GM12878 (cell line): ENCODE results near the gene RETREG1.

Experiments used
- CTCF ChIP-seq, 3 experiments: IDR thresholded peaks in 2 of 3; conservative IDR thresholded peaks in 1 of 3; 2 replicates each; pipeline ENCODE4 v1.5.1; 2011; ENCODE audit warnings: low read depth in 3 of 3, low read length in 3 of 3, mild to moderate bottlenecking in 3 of 3, control low read depth in 2 of 3, moderate library complexity in 2 of 3, inconsistent platforms in 1 of 3, mixed read lengths in 1 of 3; ENCODE audit not compliant: control insufficient read depth in 2 of 3, insufficient read depth in 1 of 3; ENCODE audit errors: extremely low read depth in 1 of 3
- POLR2A ChIP-seq: IDR thresholded peaks from 2 replicates; pipeline ENCODE4 v1.6.1; 2011; ENCODE audit warnings: low read depth, mild to moderate bottlenecking, low read length

DNA sequence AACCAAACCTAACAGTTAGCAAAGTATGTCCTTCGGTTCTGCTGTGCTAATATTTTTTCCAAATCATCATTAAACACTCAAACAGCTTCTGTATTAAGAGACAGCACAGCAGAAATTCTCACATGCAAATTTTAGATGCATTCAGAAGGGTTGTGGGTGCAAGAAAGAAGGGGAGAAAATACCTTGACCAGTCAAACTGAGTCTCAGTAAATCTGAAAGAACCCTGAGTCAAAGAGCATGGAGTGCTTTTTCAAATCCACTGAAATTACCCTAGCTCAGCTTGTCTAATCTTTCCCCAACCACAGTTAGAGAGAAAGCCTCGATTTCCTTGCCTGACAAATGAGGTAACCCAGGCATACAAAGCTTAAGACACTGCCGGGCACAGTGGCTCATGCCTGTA lies 55.1 kb downstream of the RETREG1 start:
- TF ChIP-seq CTCF (IDR thresholded peaks at IDR 0.05 in 2 of 3, conservative IDR thresholded peaks at IDR 0.05 in 1 of 3; ENCODE audit: control insufficient read depth in 2 of 3, extremely low read depth in 1 of 3, insufficient read depth in 1 of 3, low read depth in 3 of 3, low read length in 3 of 3) (no peak), POLR2A (no peak)
